NCI-H446 (cell line): ENCODE data around the gene TMEM114.
A peak's percentile ranks its signal among the peaks of the same experiment; 100 is the strongest.

Source experiments
- DNase-seq, 2 experiments: peaks; one replicate each; lab custom pipeline; 2025; lab: John Stamatoyannopoulos, UW

TMEM114 gene

GRCh38 chr16:8589900-8590688 is at the start of gene TMEM114:
Gene TMEM114, minus strand, starts transcription at chr16:8590511. Its CDS starts 673 bp downstream, at chr16:8589838.
- DNase-seq: no peak

GRCh38 chr16:8639694-8640093 is 49.4 kb upstream of the TMEM114 start:
- no peak for DNase-seq

GRCh38 chr16:8634991-8635736 is 44.9 kb upstream of the TMEM114 start:
- no peak for DNase-seq

- DNase-seq: no peak
Observed at GRCh38 chr16:8632675-8633182, 42.4 kb upstream of the TMEM114 start.

- DNase-seq: no peak
Observed at GRCh38 chr16:8631818-8632465, 41.6 kb upstream of the TMEM114 start.

- no peak for DNase-seq
Observed at GRCh38 chr16:8631373-8631772, 41.1 kb upstream of the TMEM114 start.

GRCh38 chr16:8630255-8630953 is 40.1 kb upstream of the TMEM114 start:
- no peak for DNase-seq

- DNase-seq: no peak
Observed at GRCh38 chr16:8628981-8629725, 38.8 kb upstream of the TMEM114 start.

GRCh38 chr16:8627456-8627855 is 37.1 kb upstream of the TMEM114 start:
- DNase-seq: no peak

GRCh38 chr16:8626946-8627345 is 36.6 kb upstream of the TMEM114 start:
- no peak for DNase-seq

- no peak for DNase-seq
Observed at GRCh38 chr16:8625491-8626087, 35.3 kb upstream of the TMEM114 start.

- no peak for DNase-seq
Observed at GRCh38 chr16:8623634-8624033, 33.3 kb upstream of the TMEM114 start.

- no peak for DNase-seq
Observed at GRCh38 chr16:8622315-8622656, 32.0 kb upstream of the TMEM114 start.

- DNase-seq: peak; percentile 80 to 92
Observed at GRCh38 chr16:8621572-8622314, 31.4 kb upstream of the TMEM114 start, which contains the start of gene METTL22. Gene METTL22, plus strand, starts transcription at chr16:8621698. Its CDS starts 3,968 bp downstream, at chr16:8625666.

- DNase-seq: no peak
Observed at GRCh38 chr16:8621222-8621571, 30.9 kb upstream of the TMEM114 start.

GRCh38 chr16:8620535-8620934 is 30.2 kb upstream of the TMEM114 start:
- no peak for DNase-seq

GRCh38 chr16:8619671-8620370 is 29.5 kb upstream of the TMEM114 start:
- no peak for DNase-seq

GRCh38 chr16:8614435-8615029 is 24.2 kb upstream of the TMEM114 start:
- DNase-seq: no peak
